Hepatocyte (in vitro differentiated cells): ENCODE data around the gene CHAT.

Experiments
- CTCF ChIP-seq: fragments of 200-600 bp; sonication (generic); IDR thresholded peaks from 2 replicates; pipeline ENCODE4 v1.5.1; 2016; ENCODE audit warnings: antibody characterized with exemption, mild to moderate bottlenecking; ENCODE audit not compliant: poor library complexity
- EZH2 ChIP-seq: fragments of 200-600 bp; sonication (generic); IDR thresholded peaks from 2 replicates; pipeline ENCODE4 v1.6.1; 2016; ENCODE audit warnings: antibody characterized with exemption, mild to moderate bottlenecking, borderline replicate concordance
- EZH2phosphoT487 ChIP-seq: fragments of 200-600 bp; sonication (generic); IDR thresholded peaks from one replicate; pipeline ENCODE4 v1.6.1; 2018; ENCODE audit warnings: antibody characterized with exemption, mild to moderate bottlenecking, low read depth, moderate library complexity; ENCODE audit not compliant: unreplicated experiment, severe bottlenecking

- TF ChIP-seq CTCF, result no peak
- TF ChIP-seq EZH2, result no peak
- TF ChIP-seq EZH2phosphoT487, result no peak
Observed at GRCh38 chr10:49682879-49683278, 69.0 kb downstream of the CHAT start.
